Measurements from ENCODE around the gene GNG7.
"Not testable (repeated sequence)": the region's sequence is repeated elsewhere in the genome, so short reads cannot be mapped to it uniquely, and the experiment has no call there.

GNG7 gene

GRCh38 chr19:2547033-2547680 is 155.3 kb downstream of the GNG7 start:
- Histone ChIP-seq H2AFZ (ENCODE audit: low read length, unreplicated experiment) (no peak overlapping the region), H3K27ac (ENCODE audit: low read depth, low read length) (no peak overlapping the region), H3K4me3 (ENCODE audit: low read depth, low read length) (no peak overlapping the region), H3K79me2 (ENCODE audit: control insufficient read depth, insufficient read depth, low read length, unreplicated experiment) (peaks cover 3% of the 10 kb centered on the region), H3K4me1 (ENCODE audit: control insufficient read depth, insufficient read depth, low read length, unreplicated experiment) (peaks cover 25% of the 10 kb centered on the region), H3K36me3 (ENCODE audit: insufficient read depth, low read length) (no peaks in the 10 kb centered on the region), H3K27me3 (ENCODE audit: insufficient read depth, low read length) (no peaks in the 10 kb centered on the region)

DNA sequence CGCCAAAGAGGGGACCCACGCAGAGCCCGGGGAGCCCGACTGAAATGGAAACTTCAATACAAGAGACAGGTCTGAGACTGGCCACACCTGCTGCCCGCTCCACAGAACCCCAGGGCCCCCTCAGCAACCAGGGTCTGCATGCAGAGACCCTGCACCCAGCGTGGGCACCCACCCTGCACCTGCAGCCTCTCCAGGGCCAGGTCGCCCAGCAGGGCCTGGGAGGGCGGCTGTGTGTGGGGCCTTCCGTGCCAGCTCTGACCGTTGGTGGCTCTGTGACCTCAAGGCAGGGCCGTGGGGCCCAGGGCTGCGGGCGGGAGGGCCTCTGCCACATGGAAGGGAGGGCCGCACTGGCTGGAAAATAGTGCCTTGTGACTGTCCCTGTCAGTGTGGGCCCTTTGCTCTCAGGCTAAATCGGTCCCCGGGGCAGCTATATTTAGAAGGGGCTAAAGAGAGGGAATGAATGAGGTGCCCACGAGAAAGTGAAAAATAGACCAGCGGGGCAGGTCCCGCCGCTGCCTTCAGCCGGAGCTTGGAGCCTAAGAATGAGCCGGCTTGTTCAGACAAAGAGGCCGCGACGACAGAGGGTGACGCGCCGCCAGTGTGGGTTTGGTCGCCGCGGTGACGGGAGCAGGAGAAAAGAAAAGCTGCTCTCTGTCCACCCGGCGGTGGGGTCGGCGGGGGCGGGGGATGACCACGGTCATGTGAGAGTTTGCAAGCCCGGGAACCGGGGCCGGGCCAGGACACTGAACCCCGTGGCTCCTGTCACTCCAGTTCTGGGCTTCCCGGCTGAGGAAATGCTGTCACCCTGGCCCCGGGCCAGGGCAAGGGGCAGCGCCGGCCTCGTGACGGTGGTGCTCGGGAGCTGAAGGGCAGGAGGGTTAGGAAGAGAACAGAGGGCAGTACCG is 156.1 kb downstream of the GNG7 start:
- no peaks in the 10 kb centered on the region for H3K27me3 ChIP-seq (ENCODE audit: insufficient read depth, low read length)
- H3K4me3 ChIP-seq (ENCODE audit: low read depth, low read length): no peak overlapping the region

DNA sequence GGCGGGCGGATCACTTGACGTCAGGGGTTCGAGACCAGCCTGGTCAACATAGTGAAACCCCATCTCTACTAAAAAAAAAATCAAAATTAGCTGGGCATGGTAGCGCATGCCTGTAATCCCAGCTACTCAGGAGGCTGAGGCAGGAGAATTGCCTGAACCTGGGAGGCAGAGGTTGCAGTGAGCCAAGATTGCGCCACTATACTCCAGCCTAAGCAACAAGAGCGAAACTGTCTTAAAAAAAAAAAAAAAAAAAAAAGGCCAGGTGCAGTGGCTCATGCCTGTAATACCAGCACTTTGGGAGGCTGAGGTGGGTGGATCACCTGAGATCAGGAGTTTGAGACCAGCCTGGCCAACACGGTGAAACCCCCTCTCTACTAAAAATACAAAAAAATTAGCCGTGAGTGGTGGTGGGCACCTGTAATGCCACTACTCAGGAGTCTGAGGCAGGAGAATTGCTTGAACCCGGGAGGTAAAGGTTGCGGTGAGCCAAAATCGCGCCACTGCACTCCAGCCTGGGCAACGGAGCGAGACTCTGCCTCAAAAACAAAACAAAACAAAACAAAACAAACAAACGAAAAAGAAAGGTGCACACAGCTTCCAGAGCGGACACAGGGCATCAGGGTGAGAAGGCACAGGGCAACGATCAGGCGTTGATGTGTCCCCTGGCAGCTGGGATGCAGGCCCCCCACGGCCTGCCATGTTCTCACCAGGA is 156.9 kb downstream of the GNG7 start:
- H3K79me2 ChIP-seq (ENCODE audit: control insufficient read depth, insufficient read depth, low read length, unreplicated experiment); H3K36me3 ChIP-seq (ENCODE audit: insufficient read depth, low read length); H3K27me3 ChIP-seq (ENCODE audit: insufficient read depth, low read length); H2AFZ ChIP-seq (ENCODE audit: low read length, unreplicated experiment); H3K4me3 ChIP-seq (ENCODE audit: low read depth, low read length): not testable (repeated sequence)
- peaks cover 32% of the 10 kb centered on the region for H3K4me1 ChIP-seq (ENCODE audit: control insufficient read depth, insufficient read depth, low read length, unreplicated experiment)
- peak overlapping the region; percentile 100; the same call in 1 of the 2 replicates for H3K27ac ChIP-seq (ENCODE audit: low read depth, low read length)

More for the DNA sequence above, 156.1 kb downstream of the GNG7 start:
- Histone ChIP-seq H3K79me2 (ENCODE audit: control insufficient read depth, insufficient read depth, low read length, unreplicated experiment) (peaks cover 3% of the 10 kb centered on the region), H2AFZ (ENCODE audit: low read length, unreplicated experiment) (no peak overlapping the region), H3K4me1 (ENCODE audit: control insufficient read depth, insufficient read depth, low read length, unreplicated experiment) (peaks cover 30% of the 10 kb centered on the region), H3K27ac (ENCODE audit: low read depth, low read length) (no peak overlapping the region), H3K36me3 (ENCODE audit: insufficient read depth, low read length) (no peaks in the 10 kb centered on the region)

DNA sequence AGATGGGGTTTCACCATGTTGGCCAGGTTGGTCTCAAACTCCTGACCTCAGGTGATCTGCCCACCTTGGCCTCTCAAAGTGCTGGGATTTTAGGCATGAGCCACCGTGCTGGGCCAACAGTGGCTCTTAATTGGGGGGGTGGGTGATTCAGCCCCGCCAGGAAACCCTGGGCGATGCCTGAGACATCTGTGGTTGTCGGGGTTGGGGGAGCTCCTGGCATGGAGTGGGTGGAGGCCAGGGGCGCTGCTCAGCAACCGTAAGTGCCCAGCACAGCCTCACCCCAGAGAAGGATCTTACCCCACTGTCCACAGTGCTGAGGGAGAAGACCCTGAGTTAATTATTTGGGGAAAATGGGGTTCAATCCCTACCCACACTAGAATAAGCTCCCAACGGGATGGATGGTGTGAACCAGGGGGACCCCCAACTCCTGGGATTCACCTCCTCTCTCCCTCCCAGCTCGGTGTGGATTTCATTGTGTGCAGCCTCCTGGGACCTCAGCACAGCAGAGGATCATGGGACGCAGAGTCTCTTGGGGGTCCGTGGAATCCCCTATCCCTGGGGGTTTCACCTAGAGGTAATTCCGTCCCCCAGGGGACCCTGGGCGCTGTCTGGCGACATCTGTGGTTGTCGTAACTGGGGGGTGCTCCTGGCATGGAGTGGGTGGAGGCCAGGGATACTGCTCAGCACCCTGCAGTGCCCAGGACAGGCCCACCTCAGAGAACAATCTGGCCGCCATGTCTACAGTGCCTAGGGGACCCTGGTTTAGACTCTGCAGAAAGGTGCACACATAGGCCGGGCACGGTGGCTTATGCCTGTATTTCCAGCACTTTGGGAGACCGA is 157.7 kb downstream of the GNG7 start:
- Histone ChIP-seq H3K79me2 (ENCODE audit: control insufficient read depth, insufficient read depth, low read length, unreplicated experiment) (peaks cover 3% of the 10 kb centered on the region), H3K27ac (ENCODE audit: low read depth, low read length) (peak overlapping the region; percentile 100), H3K4me3 (ENCODE audit: low read depth, low read length) (peak overlapping the region; percentile 65; the same call in 1 of the 2 replicates), H2AFZ (ENCODE audit: low read length, unreplicated experiment) (no peak overlapping the region), H3K4me1 (ENCODE audit: control insufficient read depth, insufficient read depth, low read length, unreplicated experiment) (peaks cover 39% of the 10 kb centered on the region), H3K36me3 (ENCODE audit: insufficient read depth, low read length) (no peaks in the 10 kb centered on the region), H3K27me3 (ENCODE audit: insufficient read depth, low read length) (no peaks in the 10 kb centered on the region)

DNA sequence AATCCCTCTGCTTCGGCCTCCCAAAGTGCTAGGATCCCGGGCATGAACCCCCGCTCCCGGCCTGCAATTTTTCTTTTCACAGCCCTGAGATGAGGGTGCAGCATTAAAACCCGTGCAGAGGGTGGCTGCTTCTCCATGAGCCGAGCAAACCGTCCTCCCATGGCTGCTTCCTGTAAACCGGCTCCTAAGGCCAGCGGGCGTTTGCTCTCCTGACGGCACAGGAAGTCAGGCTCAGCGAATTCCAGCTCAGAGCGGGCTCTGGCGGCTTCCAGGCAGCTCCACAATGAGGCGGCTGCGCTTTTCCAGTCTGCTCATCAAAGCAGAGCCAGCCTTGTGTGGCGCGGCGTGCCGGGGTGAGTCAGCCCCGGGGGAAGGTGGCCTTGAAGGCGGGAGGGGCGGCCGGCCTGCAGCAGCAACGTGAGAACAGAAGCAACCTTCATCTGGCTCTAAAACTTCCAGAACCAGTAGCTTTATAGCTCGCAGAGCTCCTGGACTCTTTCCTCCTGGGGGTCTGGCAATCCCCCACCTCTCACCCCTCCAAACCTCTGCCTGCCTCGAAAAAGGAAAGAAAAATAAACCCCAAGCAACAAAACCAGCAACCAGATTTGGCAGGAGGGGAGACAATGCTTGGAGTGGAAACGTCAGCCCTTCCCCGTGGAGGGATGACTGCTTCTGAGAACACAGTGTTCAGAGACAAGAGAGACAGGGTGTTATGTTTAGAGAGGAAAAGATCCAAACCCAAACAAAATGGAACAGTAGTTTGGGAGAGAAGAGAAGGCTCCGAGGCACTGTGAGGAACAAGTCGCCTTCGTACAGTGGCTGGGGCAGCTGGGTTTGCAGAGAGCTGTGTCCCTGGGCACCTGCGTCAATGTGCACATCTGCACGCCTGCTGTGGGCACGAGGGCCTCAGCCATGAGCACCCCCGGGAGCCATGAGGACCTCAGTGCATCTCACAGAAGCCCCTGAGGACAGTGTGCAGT is 158.7 kb downstream of the GNG7 start:
- H3K4me3 ChIP-seq (ENCODE audit: low read depth, low read length): peak overlapping the region; percentile 65
- peaks cover 43% of the 10 kb centered on the region for H3K4me1 ChIP-seq (ENCODE audit: control insufficient read depth, insufficient read depth, low read length, unreplicated experiment)
- H3K27me3 ChIP-seq (ENCODE audit: insufficient read depth, low read length): no peaks in the 10 kb centered on the region
- H3K79me2 ChIP-seq (ENCODE audit: control insufficient read depth, insufficient read depth, low read length, unreplicated experiment): peaks cover 3% of the 10 kb centered on the region
- peak overlapping the region; percentile 100 for H3K27ac ChIP-seq (ENCODE audit: low read depth, low read length)
- H2AFZ ChIP-seq (ENCODE audit: low read length, unreplicated experiment): peak overlapping the region; percentile 25
- no peaks in the 10 kb centered on the region for H3K36me3 ChIP-seq (ENCODE audit: insufficient read depth, low read length)

DNA sequence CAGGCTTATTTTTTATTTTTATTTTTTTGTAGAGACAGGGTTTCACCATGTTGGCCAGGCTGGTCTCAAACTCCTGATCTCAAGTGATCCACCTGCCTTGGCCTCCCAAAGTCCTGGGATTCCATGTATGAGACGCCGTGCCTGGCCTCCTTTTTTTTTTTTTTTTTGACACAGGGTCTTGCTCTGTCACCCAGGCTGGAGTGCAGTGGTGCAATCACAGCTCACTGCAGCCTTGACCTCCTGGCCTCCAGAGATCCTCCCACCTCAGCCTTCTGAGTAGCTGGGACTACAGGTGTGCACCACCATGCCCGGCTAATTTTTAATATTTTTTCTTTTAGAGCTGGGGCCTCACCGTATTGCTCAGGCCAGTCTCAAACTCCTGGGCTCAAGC is 159.4 kb downstream of the GNG7 start:
- Histone ChIP-seq H3K27ac (ENCODE audit: low read depth, low read length) (peak overlapping the region; percentile 100), H3K4me3 (ENCODE audit: low read depth, low read length) (peak overlapping the region; percentile 36), H3K4me1 (ENCODE audit: control insufficient read depth, insufficient read depth, low read length, unreplicated experiment) (peaks cover 43% of the 10 kb centered on the region)
- H2AFZ ChIP-seq (ENCODE audit: low read length, unreplicated experiment); H3K36me3 ChIP-seq (ENCODE audit: insufficient read depth, low read length); H3K79me2 ChIP-seq (ENCODE audit: control insufficient read depth, insufficient read depth, low read length, unreplicated experiment); H3K27me3 ChIP-seq (ENCODE audit: insufficient read depth, low read length): not testable (repeated sequence)

- H3K27ac ChIP-seq (ENCODE audit: low read depth, low read length): peak overlapping the region; percentile 100
- 0 out of 2 replicates have a peak overlapping the region, but pooled peaks have one; percentile 21 for H3K4me3 ChIP-seq (ENCODE audit: low read depth, low read length)
- H3K79me2 ChIP-seq (ENCODE audit: control insufficient read depth, insufficient read depth, low read length, unreplicated experiment): peaks cover 3% of the 10 kb centered on the region
- peaks cover 43% of the 10 kb centered on the region for H3K4me1 ChIP-seq (ENCODE audit: control insufficient read depth, insufficient read depth, low read length, unreplicated experiment)
- no peak overlapping the region for H2AFZ ChIP-seq (ENCODE audit: low read length, unreplicated experiment)
- H3K27me3 ChIP-seq (ENCODE audit: insufficient read depth, low read length): no peaks in the 10 kb centered on the region
- H3K36me3 ChIP-seq (ENCODE audit: insufficient read depth, low read length): no peaks in the 10 kb centered on the region
Measured at GRCh38 chr19:2542341-2543069, 160.0 kb downstream of the GNG7 start.

GRCh38 chr19:2540646-2541454 is 161.6 kb downstream of the GNG7 start:
- H3K4me3 ChIP-seq (ENCODE audit: low read depth, low read length): peak overlapping the region; percentile 51
- no peak overlapping the region for H2AFZ ChIP-seq (ENCODE audit: low read length, unreplicated experiment)
- H3K36me3 ChIP-seq (ENCODE audit: insufficient read depth, low read length): no peaks in the 10 kb centered on the region
- no peaks in the 10 kb centered on the region for H3K27me3 ChIP-seq (ENCODE audit: insufficient read depth, low read length)
- peak overlapping the region; percentile 100 for H3K27ac ChIP-seq (ENCODE audit: low read depth, low read length)
- H3K79me2 ChIP-seq (ENCODE audit: control insufficient read depth, insufficient read depth, low read length, unreplicated experiment): peaks cover 3% of the 10 kb centered on the region
- H3K4me1 ChIP-seq (ENCODE audit: control insufficient read depth, insufficient read depth, low read length, unreplicated experiment): peaks cover 43% of the 10 kb centered on the region
